ENCODE data around the gene DMC1. TPM values are rescaled to one million over a fixed set of nuclear protein-coding genes. Genes with fewer than 3 reads are reported as not detected.

Gene DMC1
- total RNA-seq, 4 donors from 2014 or later, result 0.18 TPM; not detected in 3

GRCh38 chr22:38519453-38520250 is 50.3 kb downstream of the DMC1 start:
- no peak for ATAC-seq
- in situ Hi-C loops (cut with MboI; ENCODE audit: low sequenced_read_pairs in 4 of 4), result no loop called here
- Histone ChIP-seq H3K36me3 (no peaks in the 10 kb centered on the region), H3K9me3 (no peaks in the 10 kb centered on the region), H3K27ac (no peak overlapping the region), H3K4me3 (no peak overlapping the region), H3K27me3 (no peaks in the 10 kb centered on the region), H3K4me1 (no peaks in the 10 kb centered on the region)
- intact Hi-C loops (cut with DNase I; ENCODE audit: low total_unique reads), result no loop called here
- no peak for DNase-seq
- TF ChIP-seq POLR2A (IDR thresholded peaks at IDR 0.05) (no peak), CTCF (IDR thresholded peaks at IDR 0.05 in 4 of 5, conservative IDR thresholded peaks at IDR 0.05 in 1 of 5) (no peak)

GRCh38 chr22:38518620-38519019 is 51.4 kb downstream of the DMC1 start:
- TF ChIP-seq CTCF (IDR thresholded peaks at IDR 0.05 in 4 of 5, conservative IDR thresholded peaks at IDR 0.05 in 1 of 5) (no peak), POLR2A (IDR thresholded peaks at IDR 0.05) (no peak)
- Histone ChIP-seq H3K27ac (no peak overlapping the region), H3K4me1 (no peaks in the 10 kb centered on the region), H3K36me3 (no peaks in the 10 kb centered on the region), H3K9me3 (no peaks in the 10 kb centered on the region), H3K27me3 (no peaks in the 10 kb centered on the region), H3K4me3 (no peak overlapping the region)
- intact Hi-C loops (cut with DNase I; ENCODE audit: low total_unique reads), result no loop called here
- no peak for DNase-seq
- ATAC-seq, result no peak
- in situ Hi-C loops (cut with MboI; ENCODE audit: low sequenced_read_pairs in 4 of 4), result no loop called here

- no peak for DNase-seq
- H3K9me3 ChIP-seq, result no peaks in the 10 kb centered on the region
- H3K36me3 ChIP-seq, result no peaks in the 10 kb centered on the region
- no peak overlapping the region for H3K4me3 ChIP-seq
- intact Hi-C loops (cut with DNase I; ENCODE audit: low total_unique reads), result no loop called here
- TF ChIP-seq CTCF (IDR thresholded peaks at IDR 0.05 in 4 of 5, conservative IDR thresholded peaks at IDR 0.05 in 1 of 5) (no peak), POLR2A (IDR thresholded peaks at IDR 0.05) (no peak)
- no peak for ATAC-seq
- in situ Hi-C loops (cut with MboI; ENCODE audit: low sequenced_read_pairs in 4 of 4), result no loop called here
- no peaks in the 10 kb centered on the region for H3K4me1 ChIP-seq
- no peak overlapping the region for H3K27ac ChIP-seq
- H3K27me3 ChIP-seq, result no peaks in the 10 kb centered on the region
Measured at GRCh38 chr22:38513063-38513462, 56.9 kb downstream of the DMC1 start.

GRCh38 chr22:38510416-38510970 is 59.5 kb downstream of the DMC1 start:
- no peak overlapping the region for H3K27ac ChIP-seq
- intact Hi-C loops (cut with DNase I; ENCODE audit: low total_unique reads), result no loop called here
- H3K4me1 ChIP-seq, result peaks cover 0 to 4% of the 10 kb centered on the region in 2 donors
- no peak for DNase-seq
- TF ChIP-seq CTCF (IDR thresholded peaks at IDR 0.05 in 4 of 5, conservative IDR thresholded peaks at IDR 0.05 in 1 of 5) (no peak), POLR2A (IDR thresholded peaks at IDR 0.05) (no peak)
- in situ Hi-C loops (cut with MboI; ENCODE audit: low sequenced_read_pairs in 4 of 4), result no loop called here
- H3K9me3 ChIP-seq, result no peaks in the 10 kb centered on the region
- H3K4me3 ChIP-seq, result no peak overlapping the region
- H3K27me3 ChIP-seq, result no peaks in the 10 kb centered on the region
- no peaks in the 10 kb centered on the region for H3K36me3 ChIP-seq
- no peak for ATAC-seq

Measured in gastrocnemius medialis (tissue), 4 donors.